CD4-positive, alpha-beta T cell treated with Interleukin-17A for 1 hour (primary cell): Measurements from ENCODE around the gene BZW1.

ENCODE experiments used
- DNase-seq: peaks from one replicate; pipeline ENCODE4 v3.0.0-alpha.2; 2020

Gene BZW1

DNA sequence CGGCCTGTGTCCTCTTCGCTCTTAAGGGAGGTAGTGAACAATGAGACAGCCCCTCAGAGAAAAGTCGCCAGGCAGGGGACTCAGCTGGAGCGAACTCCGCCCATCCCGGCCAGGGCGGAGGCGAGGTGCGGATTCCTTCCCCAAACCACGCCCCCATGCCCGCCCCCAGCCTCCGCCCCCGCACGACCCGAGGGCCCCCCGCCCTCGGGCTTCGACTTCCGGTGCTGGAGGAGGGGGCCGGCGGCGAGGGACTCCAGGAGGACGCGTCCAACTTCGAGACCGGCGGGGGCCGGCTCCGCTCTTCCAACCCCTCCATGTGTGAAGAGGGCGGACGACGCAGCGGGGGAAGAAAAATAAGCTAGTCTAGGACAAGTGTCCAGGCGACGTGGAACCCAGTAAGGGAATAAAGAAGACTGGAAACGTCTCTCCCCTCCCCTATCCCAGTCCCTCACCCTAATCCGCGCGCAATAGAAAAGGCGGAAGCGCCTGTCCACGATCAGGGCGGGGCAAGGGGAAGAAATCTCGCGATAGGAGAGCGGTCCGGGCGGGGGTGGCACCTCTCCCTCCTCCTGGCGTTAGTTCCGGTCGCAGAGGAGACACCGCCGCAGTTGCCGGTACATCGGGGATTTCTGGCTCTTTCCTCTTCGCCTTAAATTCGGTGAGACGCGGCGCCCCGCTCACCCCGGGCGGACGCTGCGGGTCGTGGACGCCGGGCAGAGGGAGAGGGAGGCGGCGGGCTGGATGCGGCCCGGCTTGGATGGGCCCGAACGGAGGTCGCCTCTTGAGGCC is at the start of gene BZW1:
BZW1 (plus strand) TSS at position 578 of the 789 bp plus-strand sequence. CDS start 1,308 bp downstream, outside the sequence.
- DNase-seq = peak; percentile 99

DNA sequence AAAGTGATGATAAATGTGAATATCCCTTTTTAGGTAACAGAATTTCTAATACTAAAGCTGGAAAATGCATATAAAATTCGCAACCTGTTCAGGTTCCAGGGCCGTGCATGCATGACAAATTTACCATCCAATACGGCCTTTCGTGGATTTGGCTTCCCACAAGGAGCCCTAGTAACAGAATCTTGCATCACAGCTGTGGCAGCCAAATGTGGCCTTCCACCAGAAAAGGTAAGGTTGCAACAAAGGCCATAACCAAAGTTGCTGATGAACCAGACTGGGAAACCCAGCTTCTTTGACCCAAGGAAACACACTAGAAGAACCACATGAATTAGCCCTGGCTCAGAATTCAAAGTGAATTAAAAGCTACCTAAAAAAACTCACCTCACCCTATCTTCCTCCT is 49.6 kb upstream of the BZW1 start:
- DNase-seq = no peak

DNA sequence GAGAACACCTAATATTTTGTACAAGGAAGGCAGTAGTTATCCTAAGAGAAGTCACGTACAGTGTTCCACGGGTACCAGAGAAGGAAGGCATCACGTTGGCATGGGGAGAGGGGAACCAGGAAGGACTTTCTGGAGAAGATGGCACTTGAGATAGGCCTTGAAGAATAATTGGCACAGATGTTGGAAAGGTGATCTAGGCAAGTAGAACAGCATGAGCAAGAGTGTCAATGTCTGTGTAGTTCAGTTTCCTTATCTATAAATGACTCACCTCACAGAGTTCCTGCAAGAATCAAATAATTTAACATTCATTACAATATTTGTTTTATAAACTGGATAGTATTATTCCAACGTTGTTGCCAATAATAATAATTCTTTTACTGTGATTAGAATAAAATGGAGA is 48.3 kb upstream of the BZW1 start:
- DNase-seq = no peak

DNA sequence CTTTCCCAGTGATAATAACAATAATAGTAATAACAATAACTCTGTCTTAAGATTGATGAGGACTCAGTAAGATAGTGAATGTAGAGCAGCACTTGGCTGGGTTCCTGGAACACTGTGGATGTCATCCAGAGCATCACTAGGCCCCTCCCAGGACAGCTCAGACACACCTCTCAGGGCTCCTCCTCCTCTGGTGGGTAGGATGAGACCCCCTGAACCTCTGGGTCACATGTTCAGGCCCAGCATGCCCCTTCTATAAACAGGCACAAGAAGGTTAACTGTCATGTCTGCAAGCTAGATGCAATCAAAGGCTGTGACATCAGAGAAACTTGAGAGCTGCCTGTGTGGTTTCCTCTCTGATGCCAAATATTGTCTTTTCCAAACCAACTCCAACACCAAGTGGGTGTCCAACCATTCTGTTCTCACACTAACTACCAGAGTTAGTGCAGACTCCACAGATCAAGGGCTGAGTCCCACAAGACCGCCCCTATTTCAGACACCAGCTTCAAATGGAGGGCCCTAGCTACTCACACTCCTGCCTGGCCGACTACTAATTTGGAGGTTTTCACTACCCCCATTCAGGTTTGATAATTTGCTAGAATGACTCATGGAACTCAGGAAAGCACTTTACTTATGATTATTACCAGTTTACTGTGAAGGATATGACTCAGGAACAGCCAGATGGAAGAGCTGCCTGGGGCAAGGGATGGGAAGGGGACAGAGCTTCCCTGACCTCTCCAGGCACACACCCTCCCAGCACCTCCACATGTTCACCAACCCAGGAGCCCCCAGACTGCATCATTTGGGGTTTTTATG is 46.4 kb upstream of the BZW1 start:
- no peak for DNase-seq

DNA sequence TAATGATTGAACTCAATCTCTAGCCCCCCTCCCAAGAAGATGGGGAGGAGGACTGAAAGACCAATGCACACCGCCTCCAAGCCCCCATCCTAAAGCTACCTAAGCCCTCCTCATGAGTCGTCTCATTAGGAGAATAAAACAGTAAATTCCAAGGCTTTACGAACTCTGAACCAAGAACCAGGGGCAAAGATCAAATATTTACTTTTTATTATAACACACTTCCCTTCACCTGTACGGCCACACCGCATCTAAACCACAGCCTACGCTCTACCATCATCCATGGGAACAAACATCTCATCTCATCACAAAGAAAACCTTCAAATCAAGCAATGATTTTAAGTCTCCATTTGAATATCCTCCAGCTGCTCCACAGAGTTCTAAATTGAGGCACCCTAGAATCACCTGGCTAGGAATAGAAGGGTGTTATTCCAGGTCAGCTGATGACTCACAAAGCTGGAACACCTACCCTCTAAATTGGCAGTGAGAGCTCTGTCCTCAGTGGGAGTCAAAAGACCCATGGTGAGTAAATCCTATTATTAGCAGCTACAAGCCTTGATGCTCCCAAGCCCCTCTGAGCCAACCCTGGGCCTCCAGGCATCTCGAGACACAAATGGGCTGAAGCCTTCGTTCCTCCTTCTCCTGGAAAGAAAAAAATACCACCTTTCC is 45.6 kb upstream of the BZW1 start:
- no peak for DNase-seq

DNA sequence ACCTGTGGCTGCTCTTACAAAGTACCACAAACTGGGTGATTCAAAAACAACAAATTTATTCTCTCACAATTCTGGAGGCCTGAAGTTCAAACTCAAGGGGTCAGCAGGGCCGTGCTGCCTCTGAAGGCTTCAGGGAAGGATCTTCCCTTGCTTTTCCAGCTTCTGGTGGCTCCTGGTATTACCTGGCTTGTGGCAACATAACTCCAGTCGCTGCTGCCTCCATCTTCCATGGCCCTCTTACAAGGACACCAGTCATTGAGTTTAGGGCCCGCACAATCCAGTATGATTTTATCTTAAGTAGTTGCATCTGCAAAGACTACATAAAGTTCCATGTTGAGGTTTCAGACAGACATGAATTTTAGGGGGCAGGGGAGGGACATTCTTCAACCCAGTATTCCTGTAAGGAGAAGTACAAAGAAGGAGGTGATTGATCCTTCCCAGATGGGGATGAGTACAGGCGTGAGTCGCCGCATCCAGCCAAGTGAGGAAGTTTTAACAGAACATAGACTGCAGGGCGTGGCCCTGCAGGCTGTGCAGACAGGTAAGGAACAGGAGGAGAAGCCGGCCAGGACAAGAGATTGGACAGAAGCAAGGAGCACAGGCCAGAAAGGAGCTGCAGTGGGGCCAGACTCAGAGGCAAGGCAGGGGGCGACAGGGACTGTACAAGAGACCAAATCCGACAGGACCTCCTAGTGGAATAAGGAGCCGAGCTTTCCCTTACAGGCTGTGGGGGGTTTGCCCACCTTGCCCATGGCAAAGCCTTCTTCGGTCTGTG is 44.4 kb upstream of the BZW1 start:
- DNase-seq = no peak

DNA sequence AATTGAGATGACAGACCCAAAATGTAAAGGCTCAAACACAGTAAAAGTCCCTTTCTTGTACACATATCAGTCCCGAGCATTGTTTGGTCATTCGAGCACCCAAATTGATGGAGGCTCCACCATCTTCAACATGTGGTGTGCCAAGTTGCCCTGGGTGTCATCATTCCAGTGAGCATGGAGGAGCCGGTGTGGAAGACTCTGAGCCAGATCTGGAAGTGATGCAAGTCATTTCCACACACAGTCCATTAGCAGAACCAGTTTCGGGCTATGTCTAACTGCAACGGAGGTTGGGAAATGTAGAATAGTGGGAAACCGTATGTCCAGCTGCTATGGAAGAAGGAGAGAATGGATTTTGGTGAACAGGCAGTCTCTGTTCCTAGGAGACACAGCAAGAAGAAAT is 40.9 kb upstream of the BZW1 start:
- DNase-seq = no peak

DNA sequence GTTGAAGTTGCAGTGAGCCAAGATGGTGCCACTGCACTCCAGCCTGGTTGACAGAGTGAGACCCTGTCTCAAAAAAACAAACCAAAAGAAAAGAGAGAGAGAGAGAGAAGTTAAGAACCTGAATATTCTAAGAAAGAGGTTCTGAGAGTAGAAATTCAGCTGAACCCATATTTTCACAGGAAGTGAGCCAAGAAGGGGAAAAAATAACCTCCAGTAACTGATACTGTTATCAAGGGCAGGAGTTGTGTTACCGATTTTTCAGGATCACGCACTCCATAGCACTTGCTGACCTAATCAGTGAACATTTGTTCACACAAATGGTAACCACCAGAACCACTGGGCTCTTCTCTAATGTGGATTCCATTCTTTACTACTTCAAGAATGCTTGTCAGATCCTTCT is 39.1 kb upstream of the BZW1 start:
- no peak for DNase-seq

DNA sequence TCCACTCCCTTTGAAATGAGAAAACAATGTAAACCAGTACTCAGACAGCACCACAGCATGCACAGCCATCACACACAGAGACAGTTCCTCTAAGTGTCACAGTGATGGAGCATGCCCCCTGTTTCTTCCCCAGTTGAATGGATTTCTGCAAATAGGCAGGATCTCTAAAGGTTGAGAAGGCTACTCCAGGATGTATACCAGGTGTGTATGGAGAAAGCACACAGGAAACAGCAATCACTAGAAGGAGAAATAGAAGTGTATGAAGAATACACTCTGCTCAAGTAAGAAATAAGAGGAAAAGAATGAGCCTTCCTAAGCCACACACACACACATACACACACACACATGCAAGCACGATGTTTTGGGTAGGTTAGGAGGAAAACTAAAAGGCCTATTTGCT is 38.6 kb upstream of the BZW1 start:
- no peak for DNase-seq

DNA sequence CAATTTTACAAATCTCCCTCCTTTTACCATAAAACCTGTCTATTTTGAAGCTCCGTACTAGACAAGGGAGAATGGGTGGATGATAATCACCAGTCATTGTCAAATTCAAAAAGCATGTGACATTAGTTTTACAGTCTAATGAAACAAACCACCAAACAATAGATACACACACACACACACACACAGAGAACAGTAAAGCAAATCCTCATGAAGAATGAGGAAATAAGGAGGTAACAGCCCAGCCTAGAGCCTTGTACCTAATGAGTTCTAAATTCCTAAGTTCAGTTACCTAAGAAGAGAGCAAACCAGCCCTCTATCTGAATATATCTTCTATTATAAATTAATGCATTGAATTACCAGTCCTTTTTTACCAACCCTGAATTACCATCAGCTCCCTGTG is 36.8 kb upstream of the BZW1 start:
- DNase-seq = no peak

DNA sequence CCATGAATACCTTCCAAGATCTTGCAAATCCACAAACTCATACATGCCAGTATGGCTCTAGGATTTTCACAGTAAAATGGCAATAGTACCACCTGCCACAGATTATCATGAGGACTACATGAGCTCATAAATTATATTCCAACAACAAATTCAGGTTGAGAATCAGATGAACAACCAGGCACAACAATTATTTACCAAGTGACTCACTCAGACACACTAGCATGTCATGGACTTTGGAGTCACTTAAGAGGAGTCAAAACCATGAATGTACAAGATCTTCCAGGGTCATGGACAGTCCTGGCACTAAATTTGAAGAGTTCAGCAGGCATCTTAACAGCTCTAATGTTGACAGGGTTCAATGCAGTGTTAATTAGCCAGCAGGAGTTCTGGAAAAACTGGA is 34.4 kb upstream of the BZW1 start:
- DNase-seq = no peak

DNA sequence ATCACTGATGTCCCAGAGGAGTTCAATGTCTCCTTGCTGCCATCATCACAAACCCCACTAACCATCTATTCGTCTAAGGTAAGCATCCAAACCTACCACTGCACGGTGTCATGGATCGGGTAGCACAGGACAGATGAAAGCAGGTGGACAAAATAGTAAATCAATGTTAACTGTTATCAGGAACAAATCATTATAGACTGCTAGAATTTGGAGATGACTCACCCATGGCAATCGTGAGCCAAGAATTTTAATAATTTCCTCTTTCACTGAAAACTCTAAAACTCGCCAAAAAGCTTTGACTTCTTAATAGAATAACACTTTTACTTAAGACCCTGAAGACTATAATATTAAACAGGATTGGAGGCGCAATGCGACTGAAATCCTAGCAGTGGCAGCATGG is 33.7 kb upstream of the BZW1 start:
- no peak for DNase-seq

DNA sequence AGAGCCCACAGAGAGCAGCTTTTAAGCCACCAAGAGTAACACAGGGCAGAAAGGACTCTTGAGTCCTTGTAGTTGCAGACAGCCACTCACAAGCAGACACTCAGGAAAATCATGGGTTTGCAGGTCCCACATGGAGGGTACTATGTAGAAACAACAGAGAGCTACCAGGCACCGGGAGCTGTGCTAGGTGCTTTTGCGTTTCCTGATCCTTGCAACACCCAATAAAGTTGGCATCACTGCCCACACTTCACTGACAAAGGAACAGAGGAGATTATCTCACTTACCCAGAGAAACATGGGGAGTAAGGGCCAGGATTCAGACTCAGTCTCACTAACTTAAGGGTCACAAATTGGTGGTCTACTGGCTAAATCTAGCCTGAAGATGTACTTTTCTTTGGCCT is 32.5 kb upstream of the BZW1 start:
- DNase-seq = no peak

DNA sequence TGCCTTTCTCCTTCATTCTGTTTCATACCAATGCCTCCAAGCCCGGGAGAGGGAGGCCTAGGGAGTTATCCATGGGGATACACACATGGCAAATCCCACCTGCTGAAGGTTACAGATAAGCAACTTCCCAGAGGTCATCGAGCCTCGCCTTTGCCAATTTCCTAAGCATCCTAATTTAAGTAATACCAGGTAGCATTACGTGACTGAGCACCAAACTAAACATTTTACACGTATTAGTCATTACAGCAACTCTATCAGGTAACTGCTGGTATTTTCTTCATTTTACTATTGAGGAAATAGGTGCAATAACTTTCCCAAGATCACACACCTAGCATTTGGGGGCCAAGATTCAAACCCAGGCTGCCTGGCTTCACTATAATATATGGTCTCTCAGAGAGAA is 30.1 kb upstream of the BZW1 start:
- DNase-seq = no peak

DNA sequence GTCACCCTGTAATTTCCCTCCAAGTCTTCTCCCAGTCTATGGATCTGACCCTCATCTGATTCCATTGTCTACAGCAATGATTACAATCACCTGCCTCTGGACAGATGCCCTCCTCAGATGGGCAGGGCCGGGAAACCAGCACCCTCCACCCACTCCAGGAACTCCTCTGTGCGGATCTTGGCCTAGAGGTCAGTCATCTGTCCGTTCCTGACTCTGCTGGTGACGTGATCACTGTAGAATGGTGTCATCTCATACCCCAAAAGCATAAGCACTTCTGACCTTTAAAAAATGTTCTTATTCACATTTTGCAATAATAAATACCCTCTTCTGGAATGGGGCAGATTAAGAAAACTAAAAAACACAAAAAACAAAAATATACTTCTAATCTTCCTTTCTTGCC is 29.5 kb upstream of the BZW1 start:
- no peak for DNase-seq

DNA sequence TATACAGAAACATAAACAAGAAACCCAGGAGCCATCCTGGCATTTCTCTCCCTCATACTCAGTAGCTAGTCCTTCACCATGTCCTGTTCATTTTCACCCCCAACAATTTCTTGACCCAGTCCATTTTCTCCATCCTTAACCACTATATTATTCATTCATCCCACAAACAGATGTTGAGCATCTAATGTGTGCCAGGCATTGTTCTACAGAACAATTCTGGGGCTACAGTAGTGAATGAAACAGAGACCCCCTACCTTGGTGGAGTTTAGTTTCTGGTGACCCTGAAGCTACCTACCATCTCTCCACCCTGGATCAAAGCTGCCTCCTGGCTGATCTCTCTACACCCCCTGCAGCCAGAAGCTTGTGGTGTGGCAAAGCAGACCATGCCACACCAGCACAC is 27.5 kb upstream of the BZW1 start:
- DNase-seq = no peak

DNA sequence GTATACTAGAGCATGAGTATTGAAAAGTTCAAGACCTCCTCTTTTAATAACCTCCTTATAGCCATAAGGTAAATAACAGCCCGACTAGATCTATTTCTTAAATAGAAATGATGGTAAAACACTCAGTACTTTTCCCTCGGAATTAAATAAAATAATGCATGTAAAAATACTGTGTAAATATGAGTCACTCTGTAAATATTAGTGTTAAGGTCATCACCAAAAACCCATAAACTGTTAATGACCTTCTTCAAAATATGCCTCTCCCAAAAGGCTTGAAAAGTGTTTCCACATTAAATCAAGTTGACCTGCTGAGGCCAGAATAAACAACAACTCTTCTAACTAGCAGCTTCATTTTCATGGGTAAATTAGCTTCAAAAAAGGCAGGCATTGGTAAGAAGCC is 25.3 kb upstream of the BZW1 start:
- no peak for DNase-seq

DNA sequence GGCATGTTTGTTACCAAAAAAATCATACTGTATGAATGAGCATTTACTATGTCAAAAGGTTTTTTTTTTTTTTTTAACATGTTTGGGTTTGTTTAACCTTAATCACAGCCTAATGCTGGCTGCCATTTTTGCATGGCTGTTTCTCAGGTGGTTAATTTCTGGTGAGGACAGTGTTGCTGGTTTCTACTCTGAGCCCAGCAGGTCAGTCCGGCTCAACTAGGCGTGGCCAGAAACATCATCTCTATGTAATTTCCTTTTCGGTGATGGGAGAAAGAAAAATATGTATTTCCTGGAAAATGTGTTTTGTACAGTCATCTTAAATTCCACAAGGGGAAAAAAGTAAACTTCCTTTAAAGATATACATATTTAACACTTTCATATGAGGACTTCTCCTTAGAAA is 24.9 kb upstream of the BZW1 start:
- DNase-seq = no peak

DNA sequence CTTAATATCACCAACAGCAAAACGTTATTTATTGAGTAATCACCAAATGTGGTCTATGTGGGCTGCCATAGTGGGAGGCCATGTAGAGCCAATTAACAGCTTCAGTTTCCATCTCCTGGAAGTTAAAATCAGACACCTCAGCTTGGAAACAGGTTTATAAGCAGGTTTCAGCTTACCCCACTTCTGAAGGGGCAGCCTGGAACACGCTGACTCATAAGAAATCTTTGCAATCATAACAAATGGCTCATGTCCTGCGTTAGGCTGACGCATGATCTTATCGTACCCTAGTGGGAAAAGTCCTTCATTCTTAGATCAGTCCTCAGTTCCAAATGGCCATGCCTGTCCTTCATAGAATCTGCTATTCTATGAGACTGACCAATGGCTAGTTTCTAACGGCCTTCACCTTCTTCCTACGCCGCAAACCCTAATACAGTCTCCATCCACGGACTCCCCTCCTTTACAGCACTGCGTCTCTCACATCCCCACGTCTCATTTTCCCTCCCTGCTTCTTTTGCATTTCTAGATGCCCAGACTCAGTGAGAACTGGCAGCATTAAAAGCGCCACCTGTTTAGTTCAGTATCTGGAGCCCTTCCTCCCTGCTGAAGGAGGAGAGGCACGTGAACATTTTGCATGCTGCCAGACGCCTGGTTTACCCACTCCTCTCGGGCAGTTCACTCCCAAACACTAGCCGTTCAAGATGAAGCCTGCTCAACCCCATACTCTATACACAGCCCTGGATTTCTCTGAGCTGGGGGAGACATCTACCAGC is 24.2 kb upstream of the BZW1 start:
- no peak for DNase-seq

DNA sequence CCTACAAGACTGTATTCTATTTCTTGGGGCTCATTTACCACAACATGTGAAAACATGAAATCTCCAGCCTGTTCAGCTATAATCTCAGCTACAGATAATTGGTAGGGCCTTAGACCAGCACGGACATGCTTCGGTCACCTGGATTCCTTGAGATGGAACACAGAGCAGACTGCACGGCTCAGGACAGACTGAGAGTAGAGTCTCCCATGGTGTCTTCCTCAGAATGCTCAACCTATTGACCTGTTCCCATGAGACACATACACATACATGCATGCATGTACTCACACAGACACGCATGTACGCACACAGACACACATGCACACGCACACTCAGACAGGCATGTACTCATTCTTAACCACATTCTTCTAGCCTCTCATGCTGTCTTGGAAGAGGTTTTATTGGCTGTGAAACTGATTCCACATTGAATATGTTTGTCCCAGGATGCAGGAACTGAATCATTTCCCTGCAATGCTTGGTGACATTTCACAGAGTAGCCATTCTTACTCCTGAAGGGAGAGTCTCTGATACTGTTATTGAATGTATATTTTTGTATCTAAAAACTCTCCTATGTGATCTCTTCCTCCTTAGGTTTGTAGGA is 23.5 kb upstream of the BZW1 start:
- DNase-seq = no peak

DNA sequence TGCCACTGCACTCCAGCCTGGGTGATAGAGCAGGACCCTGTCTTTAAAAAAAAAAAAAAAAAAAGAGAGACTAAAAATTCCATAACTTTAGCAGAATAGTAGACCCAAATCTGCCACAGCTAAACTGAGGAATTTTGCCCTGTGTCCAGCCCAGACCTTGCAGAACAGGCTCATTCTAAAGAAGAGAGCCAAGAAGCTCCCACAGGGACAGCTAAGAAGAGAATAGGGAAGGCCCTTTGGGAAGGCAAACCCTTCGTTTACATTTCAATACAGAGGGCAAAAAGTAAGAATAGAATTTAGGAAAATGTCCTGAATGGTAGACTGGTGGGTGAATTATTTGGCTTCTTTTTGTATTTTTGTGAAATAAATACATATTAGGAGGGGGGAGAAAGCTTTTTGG is 21.5 kb upstream of the BZW1 start:
- DNase-seq = no peak

DNA sequence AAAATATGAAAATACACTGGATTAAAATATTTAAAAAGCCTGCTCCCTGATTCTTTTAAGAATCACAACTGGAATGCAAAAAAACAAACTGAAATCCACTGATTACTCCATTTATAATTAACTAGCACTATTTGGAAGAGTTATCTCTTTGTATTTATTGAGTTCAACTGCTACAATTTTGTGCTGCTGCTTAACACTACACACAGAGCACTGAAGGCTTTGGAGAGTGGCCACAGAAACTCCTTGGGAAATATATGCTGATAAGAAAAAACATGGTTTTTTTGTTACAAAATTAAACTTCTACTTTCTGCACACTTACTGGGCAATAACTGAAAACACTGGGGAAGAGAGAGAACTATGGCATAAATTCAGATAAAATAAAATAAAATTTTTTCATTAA is 19.8 kb upstream of the BZW1 start:
- DNase-seq = no peak
